ENCODE data around the gene CHKA.
A peak's percentile ranks its signal among the peaks of the same experiment; 100 is the strongest.

CHKA gene

DNA sequence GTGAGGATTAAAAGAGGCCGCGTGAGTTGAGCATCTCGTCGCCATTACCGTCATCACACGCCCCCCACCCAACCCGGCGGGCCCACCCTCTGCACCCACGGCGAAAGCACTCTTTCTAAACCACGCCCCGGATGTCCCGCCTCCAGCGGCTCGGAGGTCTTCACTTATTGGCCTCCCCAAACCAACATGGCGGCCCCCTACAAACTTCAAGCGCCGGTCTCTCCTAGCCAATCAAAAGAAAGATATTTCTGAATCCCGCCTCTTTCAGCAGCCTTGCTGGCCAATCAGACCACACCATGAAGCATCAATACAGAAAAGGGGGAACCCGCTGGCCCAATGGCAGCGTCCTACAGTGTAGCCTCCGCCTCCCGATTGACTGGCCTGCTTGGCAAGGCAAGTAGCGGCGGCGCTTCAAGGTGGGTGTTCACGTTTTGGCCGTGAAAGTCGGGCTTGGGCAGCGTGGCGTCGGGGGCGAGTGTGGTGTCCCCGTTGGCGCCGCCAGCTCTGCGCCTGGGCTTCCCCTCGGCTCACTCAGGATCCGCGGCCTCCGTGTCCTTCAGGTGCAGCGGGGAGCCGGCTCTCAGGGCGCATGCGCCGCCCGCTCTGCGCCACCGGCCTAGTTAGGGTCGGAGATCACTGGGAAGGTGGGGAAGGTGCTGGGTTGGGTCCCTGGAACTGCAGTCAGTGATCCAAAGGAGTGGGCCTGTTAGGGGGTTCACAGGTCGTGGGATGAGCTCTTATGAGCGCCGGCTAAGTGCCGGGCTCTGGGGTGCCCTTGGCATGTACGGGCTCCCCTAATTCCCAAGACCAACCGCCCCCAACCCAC is 90.7 kb downstream of the CHKA start, which contains the start of gene NDUFS8:
Gene NDUFS8 (plus strand): TSS at position 364 of the 826 bp plus-strand sequence. CDS start 1,471 bp downstream, outside the sequence.
- peak; percentile 97 for DNase-seq

DNA sequence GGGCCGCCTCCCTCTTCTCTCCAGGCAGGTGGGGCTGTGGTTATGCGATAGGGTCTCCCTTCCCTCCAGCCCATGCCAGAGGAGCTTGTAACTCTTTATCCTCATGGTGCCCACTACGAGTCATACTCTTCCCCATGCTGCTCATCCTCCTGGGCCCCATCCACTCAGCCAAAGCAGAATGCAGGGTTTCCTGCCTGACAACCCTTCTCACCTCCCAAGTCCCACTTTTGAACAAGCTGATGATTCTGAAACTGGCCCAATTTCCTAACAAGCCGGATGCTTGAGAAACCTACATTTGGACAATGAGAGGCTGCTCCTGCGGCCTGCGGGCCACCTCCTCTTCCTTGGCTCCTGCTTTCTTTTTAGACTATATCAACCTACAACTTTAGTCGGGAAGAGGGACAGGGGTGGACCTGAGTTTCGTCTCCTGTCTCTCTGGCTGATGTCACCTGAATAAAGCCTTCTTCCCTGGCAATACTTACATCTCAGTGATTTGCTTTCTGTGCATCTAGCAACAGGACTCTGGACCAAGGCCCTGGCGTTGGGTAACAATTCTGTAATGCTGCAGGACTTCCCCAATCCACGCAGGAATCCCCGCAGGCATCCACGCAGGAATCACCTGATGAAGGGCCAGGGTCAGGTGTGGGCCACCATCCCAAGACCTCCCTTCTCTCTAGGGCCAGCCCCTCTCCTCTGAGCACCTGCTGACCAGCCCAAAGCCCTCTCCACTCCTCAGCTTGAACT is 92.2 kb downstream of the CHKA start:
- no peak for DNase-seq

DNA sequence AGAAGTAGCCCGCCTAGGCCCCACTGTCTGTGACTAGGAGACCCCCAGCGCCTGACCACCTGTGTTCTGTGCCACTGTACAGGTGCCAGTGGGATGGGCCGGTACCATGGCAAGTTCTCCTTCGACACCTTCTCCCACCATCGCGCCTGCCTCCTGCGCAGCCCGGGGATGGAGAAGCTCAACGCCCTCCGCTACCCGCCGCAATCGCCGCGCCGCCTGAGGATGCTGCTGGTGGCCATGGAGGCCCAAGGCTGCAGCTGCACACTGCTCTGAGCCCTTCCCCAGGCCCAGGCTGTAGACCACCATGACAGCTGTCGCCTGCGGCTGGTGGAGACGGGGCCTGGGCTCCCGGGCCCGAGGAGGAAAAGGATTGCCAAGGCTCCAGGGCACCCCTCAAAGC is 93.5 kb downstream of the CHKA start:
- DNase-seq: no peak

DNA sequence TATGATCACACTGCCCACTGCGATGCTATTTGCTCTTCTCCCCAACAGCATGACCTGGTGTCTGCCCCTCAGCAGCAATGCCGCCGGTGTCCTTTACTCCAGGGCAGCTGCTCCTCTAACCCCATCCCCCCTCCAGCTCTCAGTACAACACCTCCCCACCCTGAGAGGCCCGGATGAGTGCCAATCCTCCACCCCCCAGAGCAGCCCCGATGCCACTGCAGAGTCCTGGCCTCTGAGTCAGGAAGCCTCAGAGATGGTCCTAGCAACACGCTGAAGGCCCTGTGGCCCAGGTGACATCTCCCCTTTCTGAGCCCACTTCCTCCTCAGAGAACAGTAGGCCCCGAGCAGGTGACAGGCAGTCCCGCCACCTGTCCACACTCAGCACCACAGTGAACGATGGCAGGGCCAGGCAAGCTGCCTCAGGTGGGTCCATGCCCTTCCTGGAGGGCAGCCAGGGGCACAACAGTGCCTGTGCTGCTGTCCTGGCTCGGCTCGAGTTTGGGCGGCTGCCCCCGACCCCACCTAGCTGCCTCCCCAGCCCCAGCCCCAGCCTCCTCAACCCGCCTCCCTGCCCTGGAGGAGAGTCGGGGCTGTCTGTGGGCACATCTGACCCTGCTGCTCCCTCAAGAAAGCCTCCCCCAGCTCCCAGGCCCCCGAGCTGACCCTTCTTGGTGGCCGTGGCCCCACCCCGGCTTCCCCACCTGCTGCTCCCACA is 94.6 kb downstream of the CHKA start:
- no peak for DNase-seq

DNA sequence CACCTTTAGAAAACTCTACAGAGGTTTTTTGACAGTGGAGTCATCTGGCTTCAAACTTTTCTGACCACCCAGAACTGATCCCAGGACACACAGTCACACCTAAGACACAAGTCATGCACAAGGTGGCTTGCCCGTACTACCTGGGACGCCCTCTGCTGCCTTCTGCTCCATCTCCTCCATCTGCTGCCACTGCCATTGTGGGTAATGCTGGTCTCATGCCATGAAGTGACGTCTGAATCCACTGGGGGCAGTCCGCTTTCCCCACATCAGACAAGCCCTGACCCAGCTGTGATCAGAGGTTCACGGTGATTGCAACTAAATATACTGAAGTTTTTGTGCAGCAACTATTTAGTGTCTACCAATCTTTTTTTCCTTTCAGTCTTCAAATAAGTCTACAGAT is 96.1 kb downstream of the CHKA start:
- DNase-seq: no peak

DNA sequence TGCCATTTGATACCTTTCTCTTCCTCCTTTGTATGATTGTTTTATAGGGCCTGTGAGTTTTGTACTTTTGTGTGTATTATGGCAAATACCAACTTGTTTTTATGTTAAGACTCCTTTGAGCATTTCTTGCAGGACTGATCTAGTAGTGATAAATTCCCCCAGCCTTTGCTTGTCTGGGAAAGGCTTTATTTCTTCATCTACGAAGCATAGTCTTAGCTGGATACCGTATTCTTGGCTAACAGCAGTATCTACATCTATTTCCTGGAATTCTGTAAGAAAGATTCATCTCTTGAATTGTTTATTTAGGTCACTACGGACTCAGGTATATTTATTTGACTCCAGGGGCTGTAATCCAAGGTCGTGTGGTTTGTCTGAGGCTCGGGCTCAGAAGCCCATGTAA is 96.7 kb downstream of the CHKA start:
- DNase-seq: no peak

DNA sequence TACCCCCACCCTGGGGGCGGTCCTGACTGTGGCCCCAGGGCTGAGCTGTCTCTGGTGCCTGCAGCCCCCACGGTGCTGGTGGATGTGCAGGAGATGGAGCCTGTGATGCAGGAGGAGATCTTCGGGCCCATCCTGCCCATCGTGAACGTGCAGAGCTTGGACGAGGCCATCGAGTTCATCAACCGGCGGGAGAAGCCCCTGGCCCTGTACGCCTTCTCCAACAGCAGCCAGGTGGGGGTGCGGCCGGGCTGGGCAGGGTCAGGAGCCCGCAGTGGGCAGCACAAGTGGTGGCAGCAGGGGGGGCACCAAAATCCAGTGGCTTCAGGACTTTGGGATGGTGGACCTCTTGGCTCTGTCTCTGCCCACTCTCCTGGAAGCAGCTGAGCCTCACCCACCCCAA is 98.7 kb downstream of the CHKA start:
- DNase-seq: no peak

DNA sequence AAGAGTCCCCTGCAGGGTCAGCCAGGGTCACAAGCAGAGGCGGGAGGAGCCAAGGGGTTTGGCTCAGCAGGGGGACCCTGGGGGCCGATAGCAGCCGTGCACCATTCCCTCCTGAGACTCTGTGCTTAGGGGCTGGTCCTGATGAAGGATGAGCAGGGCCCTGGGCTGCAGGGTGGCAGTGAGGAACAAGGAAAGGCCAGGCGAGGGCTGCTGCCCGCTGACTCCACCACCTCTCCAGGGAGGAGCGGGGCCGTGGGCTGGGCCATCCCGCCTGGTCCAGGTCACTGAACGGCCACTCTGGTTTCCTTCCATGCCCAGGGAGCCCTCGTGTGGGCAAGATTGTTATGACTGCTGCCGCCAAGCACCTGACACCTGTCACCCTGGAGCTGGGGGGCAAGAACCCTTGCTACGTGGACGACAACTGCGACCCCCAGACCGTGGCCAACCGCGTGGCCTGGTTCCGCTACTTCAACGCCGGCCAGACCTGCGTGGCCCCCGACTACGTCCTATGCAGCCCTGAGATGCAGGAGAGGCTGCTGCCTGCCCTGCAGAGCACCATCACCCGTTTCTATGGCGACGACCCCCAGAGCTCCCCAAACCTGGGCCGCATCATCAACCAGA is 99.9 kb downstream of the CHKA start:
- no peak for DNase-seq

DNA sequence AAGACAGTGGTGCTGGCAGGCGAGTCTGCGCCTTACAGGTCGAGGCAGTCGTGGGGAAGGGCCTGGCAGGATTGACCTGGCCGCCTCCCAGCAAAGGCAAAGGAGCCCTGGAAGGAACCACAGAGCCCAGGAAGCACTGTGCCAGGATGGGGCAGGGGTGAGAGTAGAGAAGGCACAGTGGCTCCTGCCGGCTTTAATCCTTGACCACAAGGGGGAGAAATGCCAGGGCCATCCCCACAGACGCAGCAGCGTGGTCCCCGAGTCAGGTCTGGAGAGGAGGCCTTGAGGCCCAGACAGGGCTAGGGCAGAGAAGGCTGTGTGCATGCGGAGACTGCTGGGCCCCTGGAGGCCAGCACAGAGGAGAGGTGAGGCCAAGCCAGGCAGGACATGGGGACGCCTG is 100.6 kb downstream of the CHKA start:
- no peak for DNase-seq

DNA sequence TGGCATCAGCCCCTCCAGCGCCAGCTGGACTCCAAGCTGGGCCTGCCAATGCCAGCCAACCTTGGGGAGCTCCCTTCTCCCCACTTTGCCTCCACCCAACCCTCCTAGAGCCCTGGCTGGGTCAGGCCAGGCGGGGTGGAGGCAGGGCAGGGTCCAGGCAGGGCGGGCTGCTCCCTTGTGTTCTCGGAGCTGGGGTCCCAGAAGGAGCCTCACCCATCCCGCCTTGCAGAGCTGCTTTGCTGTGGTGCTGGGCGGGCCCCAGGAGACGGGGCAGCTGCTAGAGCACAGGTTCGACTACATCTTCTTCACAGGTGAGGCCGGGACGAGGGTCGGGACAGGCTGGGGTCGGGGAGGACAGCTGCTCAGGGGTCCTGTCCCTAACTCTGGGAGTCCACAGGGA is 101.7 kb downstream of the CHKA start:
- DNase-seq: no peak

DNA sequence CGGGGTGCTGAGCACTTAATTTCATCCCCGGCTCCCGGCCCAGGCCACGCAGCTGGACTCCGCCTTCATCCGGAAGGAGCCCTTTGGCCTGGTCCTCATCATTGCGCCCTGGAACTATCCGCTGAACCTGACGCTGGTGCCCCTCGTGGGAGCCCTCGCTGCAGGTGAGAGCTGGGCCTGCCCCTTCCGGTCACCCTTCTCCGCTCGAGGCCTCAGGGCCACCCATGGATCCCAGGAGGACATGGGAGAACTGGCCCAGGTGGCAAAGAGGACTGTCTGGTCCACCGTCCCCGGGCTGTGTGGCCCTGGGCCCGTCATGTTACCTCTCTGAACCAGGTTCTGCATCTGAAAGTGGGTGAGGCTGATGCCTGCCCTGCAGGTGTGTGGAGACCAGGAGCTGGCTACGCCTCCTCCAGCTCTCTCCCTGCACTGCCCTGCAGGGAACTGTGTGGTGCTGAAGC is 102.4 kb downstream of the CHKA start:
- no peak for DNase-seq

DNA sequence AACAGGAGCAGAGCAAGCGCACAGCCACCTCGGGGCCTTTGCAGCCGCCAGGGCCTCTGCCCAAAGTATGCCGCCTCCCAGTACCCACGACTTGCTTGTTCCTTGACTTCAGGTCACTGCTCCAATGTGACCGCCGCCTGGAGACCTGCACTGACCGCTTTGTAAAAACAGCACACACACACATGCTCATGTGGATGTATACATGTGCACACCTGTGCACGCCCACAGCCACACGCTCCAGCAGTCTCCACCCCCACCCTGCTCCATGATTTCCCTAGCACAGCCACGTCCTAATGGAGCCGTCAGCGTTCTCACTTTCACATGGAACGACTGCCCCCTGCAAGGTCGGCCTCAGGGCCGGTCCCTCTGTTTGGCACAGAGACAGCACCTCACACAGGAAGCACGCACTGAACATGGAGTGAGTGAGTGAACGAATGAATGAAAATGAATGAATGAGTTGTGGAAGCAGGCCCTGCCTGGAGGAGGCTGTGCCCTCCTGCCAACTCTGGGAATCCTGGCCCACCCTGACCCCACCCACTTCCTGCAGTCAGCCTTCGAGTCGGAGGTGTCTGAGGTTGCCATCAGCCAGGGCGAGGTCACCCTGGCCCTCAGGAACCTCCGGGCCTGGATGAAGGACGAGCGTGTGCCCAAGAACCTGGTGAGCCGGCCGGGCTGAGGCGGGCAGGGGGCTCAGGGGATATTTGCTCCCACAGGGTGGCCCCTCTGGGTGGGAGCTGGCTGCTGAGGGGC is 103.0 kb downstream of the CHKA start:
- no peak for DNase-seq

DNA sequence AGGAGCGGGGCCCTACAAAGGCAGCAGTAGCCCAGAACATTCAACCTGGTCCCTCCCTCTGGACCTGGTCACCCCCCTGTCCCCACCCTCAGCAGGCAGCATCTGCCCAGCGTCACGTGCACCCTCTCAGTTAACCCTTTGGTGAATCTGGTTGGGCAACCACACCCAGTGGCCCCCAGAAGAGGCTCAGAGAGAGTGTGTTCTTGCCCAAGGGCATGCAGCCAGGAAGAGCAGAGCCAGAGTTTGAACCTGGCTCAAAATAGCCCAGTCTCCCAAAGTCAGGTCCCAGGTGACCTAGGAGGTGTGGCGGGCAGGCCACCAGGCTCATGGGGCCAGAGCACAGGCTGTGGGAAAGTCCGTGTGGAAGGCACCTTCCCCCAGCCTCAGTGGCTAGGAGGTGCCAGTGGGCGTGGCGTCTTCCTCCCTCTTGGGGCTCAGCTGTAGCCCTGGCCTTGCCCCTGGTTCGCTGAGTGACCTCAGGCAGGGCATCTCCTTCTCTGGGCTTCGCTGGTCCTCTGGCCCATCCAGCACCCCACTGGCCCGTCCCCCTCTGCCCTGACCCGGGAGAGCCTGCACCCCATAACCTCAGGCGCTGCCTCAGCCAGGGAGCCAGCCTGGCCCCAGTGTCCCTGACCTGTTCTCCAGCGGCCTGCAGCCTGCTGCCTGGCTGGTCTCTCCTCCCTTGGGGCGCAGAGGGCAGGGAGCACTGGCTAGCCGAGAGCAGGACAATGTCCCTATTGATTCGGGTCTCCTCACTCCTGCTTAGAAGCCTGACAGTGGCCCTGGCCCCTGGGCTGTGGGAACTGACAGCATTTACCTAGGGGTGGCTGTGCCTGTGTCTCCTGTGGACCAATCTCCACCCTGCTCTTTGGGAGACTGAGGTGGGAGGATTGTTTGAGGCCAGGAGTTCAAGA is 104.0 kb downstream of the CHKA start:
- no peak for DNase-seq

DNA sequence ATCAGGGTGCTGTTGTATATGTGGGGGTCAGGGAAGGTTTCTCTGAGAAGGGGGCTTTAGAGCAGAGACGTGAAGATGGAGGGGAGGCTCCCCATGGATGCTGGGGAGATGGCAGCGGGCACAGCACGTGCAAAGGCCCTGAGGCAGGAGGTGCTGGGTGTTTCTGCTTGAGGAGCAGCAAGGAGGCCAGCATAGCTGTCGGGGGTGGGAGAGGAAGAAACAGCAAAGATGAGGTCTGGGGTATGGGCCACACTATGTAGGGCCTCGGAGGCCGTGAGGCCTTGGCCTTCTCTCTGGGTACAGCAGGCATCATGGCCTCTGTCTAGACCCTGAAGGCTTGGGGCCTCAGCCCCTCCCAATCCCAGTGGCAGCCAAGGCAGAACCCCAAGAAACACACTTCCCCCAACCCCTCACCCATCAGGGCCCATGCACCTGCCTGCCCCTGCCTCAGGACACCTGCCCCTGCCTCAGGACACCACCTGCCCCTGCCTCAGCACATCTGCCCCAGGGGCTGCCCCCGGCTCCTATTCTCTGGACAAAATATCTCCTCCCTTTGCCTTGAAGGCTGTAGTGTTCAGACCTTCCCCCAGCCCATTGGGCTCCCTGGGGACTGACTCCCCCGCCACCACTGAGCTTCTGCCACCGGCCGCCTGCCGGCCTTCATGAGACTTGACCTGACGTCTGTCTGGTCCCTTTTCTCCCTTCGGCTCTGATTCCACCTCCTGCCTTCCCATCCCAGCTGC is 104.9 kb downstream of the CHKA start:
- DNase-seq: no peak

DNA sequence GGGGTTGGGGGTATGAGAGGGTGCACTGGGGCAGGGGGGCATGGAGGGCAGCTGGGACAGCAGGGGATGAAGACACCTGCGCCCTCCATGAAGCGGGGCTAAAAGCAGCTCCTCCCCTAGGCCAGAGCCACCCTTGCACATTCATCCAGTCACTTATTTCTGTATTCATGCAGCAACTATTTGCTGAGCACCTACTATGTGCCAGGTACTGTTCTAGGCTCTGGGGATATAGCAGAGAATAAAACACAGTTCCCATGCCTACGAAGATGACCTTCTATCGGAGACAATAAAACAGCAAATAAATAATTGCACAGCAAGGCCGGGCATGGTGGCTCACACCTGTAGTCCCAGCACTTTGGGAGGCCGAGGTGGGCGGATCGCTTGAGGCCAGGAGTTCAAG is 105.7 kb downstream of the CHKA start:
- no peak for DNase-seq

DNA sequence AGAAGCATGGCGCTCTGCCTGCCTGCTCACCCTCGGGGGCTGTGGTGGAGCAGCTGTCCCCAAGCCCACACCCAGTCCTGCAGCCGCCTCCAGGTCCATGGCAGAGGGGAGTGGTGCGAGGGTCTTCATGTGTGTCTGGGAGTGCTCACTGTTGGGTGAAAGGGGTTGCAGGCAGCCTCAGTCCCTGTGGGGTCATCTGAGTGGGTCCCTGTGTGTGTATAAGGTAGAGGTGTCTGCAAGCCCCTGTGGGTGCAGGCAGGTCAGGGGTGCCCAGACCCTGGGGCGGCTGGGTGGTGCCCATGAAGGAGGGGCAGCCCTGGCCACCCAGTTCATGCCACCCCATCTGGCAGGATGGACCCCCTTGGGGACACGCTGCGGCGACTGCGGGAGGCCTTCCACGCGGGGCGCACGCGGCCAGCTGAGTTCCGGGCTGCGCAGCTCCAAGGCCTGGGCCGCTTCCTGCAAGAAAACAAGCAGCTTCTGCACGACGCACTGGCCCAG is 106.2 kb downstream of the CHKA start:
- no peak for DNase-seq

DNA sequence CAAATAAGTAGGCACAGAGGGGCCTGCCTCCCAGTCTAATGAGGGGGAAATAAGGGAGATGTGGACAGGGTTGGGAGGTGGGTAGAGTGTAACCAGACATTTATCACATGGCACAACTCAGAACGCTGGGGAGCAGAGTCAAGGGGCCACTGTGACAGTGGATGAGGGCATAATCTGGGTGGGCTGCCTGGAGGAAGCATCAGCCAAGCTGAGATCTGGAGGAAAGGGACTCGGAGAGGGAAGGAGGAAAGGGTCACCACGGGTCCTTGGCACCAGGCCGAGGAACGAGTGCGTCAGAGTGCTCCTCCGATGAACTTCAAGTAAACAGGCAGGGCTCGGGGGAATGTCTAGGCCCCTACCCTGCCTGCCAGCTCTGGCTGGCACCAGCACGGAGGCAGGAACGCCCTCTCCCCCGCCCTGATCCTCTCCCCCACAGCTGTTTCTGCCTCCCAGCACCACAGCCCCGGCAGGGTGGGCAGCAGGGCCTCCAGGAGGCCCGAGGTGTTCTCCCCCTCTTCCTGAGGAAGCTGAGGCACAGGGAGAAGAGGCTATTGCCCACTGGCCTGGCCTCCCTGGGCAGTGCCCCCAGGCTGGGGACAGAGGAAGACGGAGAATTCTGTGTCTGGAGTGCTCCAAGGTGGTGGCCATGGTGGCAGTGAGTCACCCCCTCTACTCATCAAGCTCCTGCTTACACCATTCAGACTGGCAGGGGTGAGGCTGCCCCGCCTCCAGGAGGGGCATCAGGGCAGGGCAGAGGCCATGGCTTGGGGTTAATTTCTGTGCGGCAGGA is 106.8 kb downstream of the CHKA start:
- no peak for DNase-seq

DNA sequence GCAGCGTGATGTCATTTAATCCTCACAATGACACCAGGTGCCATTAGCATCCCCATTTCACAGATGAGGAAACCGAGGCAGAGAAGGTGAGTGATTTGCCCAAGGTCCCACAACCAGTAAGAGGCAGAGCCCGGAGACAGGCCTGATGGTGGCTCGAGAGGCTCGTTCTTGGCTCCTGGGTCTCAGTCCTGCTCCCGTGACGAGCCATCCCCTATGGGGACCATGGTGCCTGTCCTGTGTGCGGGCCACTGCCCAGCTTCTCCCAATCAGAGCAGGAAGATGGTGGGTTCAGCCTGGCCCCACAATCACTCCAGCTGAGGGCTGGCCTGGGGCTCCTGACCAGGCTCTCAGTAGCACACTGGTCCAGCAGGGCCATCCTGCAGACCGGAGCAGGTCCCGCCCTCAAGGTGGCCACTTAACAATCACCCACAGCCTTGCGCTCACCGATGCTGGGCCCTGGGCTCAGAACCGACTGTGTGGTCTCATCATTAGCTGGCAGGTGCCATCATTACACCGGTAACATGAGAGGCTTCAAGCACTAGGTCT is 107.5 kb downstream of the CHKA start:
- no peak for DNase-seq
